Calu3 (cell line): ENCODE results near the gene TUBA4B. TPM values are rescaled to one million over a fixed set of nuclear protein-coding genes. Genes with fewer than 3 reads are reported as not detected.
A peak's percentile ranks its signal among the peaks of the same experiment; 100 is the strongest.

Experiments used
- BruUV-seq: library from RNA; stranded (reverse); fragments of 400-500 nt; replicated peaks from 2 replicates; lab custom pipeline; 2021; lab: Mats Ljungman, UMichigan
- CTCF ChIA-PET: fragments of 300-600 bp; sonication (Branson Sonifier 250); formaldehyde crosslinking; loops from one replicate; lab custom pipeline; 2022; ENCODE audit warnings: antibody characterized with exemption; lab: Charles Lee
- DNase-seq: peaks from one replicate; pipeline ENCODE4 v3.0.0; 2022
- H3K27ac Mint-ChIP-seq: one replicate; pipeline ENCODE4 v1.8.0; 2022; ENCODE audit warnings: mixed read lengths; ENCODE audit not compliant: unreplicated experiment
- H3K27me3 Mint-ChIP-seq: one replicate; pipeline ENCODE4 v1.8.0; 2022; ENCODE audit warnings: mixed read lengths; ENCODE audit not compliant: unreplicated experiment
- H3K36me3 Mint-ChIP-seq: one replicate; pipeline ENCODE4 v1.8.0; 2022; ENCODE audit warnings: mild to moderate bottlenecking, moderate library complexity, mixed read lengths; ENCODE audit not compliant: insufficient read depth, unreplicated experiment
- H3K4me1 Mint-ChIP-seq: one replicate; pipeline ENCODE4 v1.8.0; 2022; ENCODE audit warnings: mild to moderate bottlenecking, low read depth, mixed read lengths; ENCODE audit not compliant: unreplicated experiment
- H3K4me3 Mint-ChIP-seq: one replicate; pipeline ENCODE4 v1.8.0; 2022; ENCODE audit warnings: mild to moderate bottlenecking, low read depth, moderate library complexity, mixed read lengths; ENCODE audit not compliant: unreplicated experiment
- H3K9me3 Mint-ChIP-seq: one replicate; pipeline ENCODE4 v1.8.0; 2022; ENCODE audit warnings: low read depth, mixed read lengths; ENCODE audit not compliant: unreplicated experiment
- CTCF ChIP-seq: fragments of 200-600 bp; IDR thresholded peaks from one replicate; pipeline ENCODE4 v1.8.0; 2022; ENCODE audit warnings: antibody characterized with exemption; ENCODE audit not compliant: unreplicated experiment
- intact Hi-C: fragments of 100-400 bp; cut with micrococcal nuclease; formaldehyde crosslinking; loops from one replicate; pipeline ENCODE4 v1.10.0; 2022; ENCODE audit not compliant: unreplicated experiment
- total RNA-seq: library from RNA; stranded (reverse); gene quantifications from 2 replicates; pipeline ENCODE4 v1.2.3, GENCODE V29; 2022

The TUBA4B gene
- total RNA-seq, 1 experiment from 2014 or later: not detected

GRCh38 chr2:219228041-219228910, 24.8 kb upstream of the TUBA4B start:
- CTCF ChIA-PET: interaction anchor here (1.0 to 1.5 kb wide), 3 partner anchors 11 to 66 kb away, joined by 3 to 5 read pairs (median 4); no protein-coding TSS in a partner anchor
- H3K4me3 Mint-ChIP-seq: peak overlapping the region; percentile 99
- peaks cover 53% of the 10 kb centered on the region for H3K36me3 Mint-ChIP-seq
- TF ChIP-seq CTCF: no peak
- H3K27me3 Mint-ChIP-seq: no peaks in the 10 kb centered on the region
- H3K4me1 Mint-ChIP-seq: no peaks in the 10 kb centered on the region
- H3K27ac Mint-ChIP-seq: no peak overlapping the region
- no peak for DNase-seq
- BruUV-seq: no TSS peak
- no peaks in the 10 kb centered on the region for H3K9me3 Mint-ChIP-seq
- intact Hi-C loops: no loop called here

GRCh38 chr2:219228911-219229304, 24.1 kb upstream of the TUBA4B start:
- no peak for DNase-seq
- BruUV-seq: no TSS peak
- Mint-ChIP-seq H3K27ac (peak overlapping the region; percentile 97), H3K9me3 (no peaks in the 10 kb centered on the region), H3K27me3 (no peaks in the 10 kb centered on the region), H3K4me1 (no peaks in the 10 kb centered on the region), H3K36me3 (peaks cover 52% of the 10 kb centered on the region), H3K4me3 (peak overlapping the region; percentile 99)
- CTCF ChIA-PET: interaction anchor here (1.0 to 1.8 kb wide), 5 partner anchors 11 to 66 kb away, joined by 3 to 7 read pairs (median 4); partner anchors contain the start of genes CNPPD1, GLB1L and STK16
- intact Hi-C loops: no loop called here
- TF ChIP-seq CTCF: no peak

GRCh38 chr2:219229305-219230058, 23.6 kb upstream of the TUBA4B start, which contains the start of the genes ANKZF1 and ATG9A:
TSS of gene ANKZF1 (plus strand) at chr2:219229806. CDS start at chr2:219230258, 452 bp downstream.
TSS of gene ATG9A (minus strand) at chr2:219229636. CDS start at chr2:219228024, 1,612 bp downstream.
- CTCF ChIA-PET: interaction anchor here (0.7 to 1.8 kb wide), 7 partner anchors 16 to 65 kb away, joined by 3 to 7 read pairs (median 3); partner anchors contain the start of genes CNPPD1, DNAJB2, GLB1L and STK16
- BruUV-seq: no TSS peak

More at GRCh38 chr2:219229305-219230058, 23.6 kb upstream of the TUBA4B start, which contains the start of the genes ANKZF1 and ATG9A:
- Mint-ChIP-seq H3K36me3 (peaks cover 53% of the 10 kb centered on the region), H3K4me3 (peak within 1 kb of the TSS; percentile 99), H3K4me1 (no peaks in the 10 kb centered on the region), H3K27me3 (no peaks in the 10 kb centered on the region), H3K27ac (peak within 1 kb of the TSS; percentile 97), H3K9me3 (no peaks in the 10 kb centered on the region)
- DNase-seq: peak; percentile 98
- intact Hi-C loops: no loop called here
- no peak for TF ChIP-seq CTCF
